ENCODE measurements around the gene LEPR.

DNA sequence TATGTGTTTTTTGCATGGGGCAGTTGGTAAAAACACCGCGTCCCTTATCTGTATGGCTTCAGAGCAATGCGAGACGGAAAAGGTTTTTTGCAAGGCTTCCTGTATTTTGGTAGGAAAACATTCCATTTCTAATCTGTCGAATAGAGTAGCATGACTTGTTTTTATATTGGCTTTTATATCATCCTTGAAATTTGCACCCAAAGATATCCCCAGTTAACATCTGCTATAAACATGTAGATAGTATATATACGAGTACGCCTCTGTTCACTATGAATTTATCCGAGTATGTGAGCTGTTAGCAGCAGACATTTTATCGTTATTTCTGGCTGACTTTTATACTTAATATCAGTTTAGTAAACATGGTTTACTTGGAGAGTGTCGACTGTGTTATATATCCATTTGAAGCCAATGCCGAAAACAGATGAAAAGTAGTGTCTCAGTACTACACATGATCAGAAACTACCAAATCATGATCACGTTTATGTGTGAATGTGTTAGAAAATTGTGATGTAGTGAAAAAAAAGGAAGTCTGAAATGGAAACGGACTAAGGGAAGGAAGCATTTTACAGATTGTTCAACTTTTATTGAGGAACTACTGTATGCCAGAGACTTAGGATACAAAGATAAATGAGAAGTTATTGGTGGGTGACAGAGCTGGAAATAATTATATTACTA, 1.0 kb downstream of the LEPR start:
- TF ChIP-seq, protein P1, sequence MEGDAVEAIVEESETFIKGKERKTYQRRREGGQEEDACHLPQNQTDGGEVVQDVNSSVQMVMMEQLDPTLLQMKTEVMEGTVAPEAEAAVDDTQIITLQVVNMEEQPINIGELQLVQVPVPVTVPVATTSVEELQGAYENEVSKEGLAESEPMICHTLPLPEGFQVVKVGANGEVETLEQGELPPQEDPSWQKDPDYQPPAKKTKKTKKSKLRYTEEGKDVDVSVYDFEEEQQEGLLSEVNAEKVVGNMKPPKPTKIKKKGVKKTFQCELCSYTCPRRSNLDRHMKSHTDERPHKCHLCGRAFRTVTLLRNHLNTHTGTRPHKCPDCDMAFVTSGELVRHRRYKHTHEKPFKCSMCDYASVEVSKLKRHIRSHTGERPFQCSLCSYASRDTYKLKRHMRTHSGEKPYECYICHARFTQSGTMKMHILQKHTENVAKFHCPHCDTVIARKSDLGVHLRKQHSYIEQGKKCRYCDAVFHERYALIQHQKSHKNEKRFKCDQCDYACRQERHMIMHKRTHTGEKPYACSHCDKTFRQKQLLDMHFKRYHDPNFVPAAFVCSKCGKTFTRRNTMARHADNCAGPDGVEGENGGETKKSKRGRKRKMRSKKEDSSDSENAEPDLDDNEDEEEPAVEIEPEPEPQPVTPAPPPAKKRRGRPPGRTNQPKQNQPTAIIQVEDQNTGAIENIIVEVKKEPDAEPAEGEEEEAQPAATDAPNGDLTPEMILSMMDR (IDR thresholded peaks at IDR 0.05; ENCODE audit: insufficient read depth, low read length, poor library complexity, severe bottlenecking), result no peak
- no peak for TF ChIP-seq EZH2phosphoT487 (conservative IDR thresholded peaks at IDR 0.05; ENCODE audit: low read length)
